GM21367 (cell line): ENCODE data around the gene IMPG2.
A peak's percentile ranks its signal among the peaks of the same experiment; 100 is the strongest.

ENCODE experiments used
- ATAC-seq: cut with Tn5 transposase; IDR thresholded peaks from one replicate; pipeline ENCODE4 v1.9.1; 2021; ENCODE audit not compliant: unreplicated experiment

Gene IMPG2

DNA sequence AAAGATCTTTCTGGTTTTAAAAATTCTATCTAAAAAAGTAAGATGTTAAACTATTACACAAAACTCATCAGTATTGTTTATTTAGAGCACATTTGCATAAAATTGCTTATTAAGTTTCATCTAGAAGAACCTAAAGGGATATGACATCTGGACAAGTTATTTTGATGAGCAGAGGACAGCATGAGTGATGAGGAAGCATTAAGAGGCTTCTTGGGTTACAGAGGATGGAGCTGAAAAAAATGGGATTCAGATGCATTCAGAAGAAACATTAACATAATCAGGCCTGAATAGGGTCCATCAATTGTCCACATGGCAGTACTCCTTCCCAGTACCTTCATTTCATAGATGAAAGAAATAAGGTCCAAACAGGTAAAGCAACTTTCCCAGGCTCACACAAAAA, 41.6 kb downstream of the IMPG2 start:
- ATAC-seq = no peak

DNA sequence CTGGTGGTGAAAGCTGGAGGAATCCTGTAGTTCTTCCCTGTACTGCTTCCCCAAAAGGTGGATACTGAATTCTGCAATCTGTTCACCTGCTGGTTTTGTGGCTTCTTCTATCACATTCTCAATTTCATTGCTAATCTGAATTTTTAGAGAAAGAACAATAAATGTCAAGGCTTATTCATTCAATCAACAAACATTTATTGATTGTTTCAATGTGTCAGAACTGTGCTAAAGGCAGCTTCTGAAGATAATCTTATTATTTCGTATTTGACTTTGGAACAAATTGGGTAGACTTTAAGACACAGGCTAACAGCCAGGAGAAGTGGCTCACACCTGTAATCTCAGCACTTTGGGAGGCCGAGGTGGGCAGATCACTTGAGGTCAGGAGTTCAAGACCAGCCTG, 46.8 kb downstream of the IMPG2 start:
- ATAC-seq = no peak

GRCh38 chr3:101273156-101273555, 47.2 kb downstream of the IMPG2 start:
- no peak for ATAC-seq

DNA sequence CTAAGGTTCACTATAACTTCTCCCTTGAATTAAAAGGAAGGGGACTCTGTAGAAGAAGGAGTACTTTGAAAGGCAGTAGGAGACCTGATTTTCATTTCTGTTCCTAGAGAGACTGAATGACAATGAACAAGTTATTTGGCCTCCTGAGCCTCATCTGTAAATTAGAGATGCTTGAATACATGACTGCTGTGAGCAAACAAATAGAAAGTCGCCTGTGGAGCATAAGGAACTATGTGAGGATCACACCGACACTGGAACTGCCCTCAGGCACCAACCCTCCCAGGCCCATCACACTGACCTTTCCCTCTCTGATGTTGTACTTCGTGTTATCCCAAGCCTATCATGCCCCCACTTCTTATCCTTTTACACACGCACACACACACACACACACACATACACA, 48.6 kb downstream of the IMPG2 start:
- ATAC-seq = no peak

DNA sequence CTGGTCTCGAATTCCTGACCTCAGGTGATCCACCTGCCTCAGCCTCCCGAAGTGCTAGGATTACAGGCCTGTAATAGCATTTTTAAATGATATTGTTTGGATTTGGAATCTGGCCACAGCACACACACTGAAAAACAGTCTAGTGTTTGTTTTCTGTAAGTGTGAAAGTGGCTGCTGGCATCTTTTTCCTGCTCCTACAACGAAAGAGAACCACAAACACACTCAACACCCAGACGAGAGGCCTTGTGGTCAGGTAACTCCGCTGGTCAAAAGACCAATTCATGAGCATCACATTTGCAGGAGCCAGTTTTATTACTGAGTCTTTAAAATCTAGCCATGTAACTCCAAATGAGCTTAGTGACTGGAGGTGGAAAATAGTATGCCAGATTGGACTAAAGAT, 50.2 kb downstream of the IMPG2 start:
- ATAC-seq = no peak

DNA sequence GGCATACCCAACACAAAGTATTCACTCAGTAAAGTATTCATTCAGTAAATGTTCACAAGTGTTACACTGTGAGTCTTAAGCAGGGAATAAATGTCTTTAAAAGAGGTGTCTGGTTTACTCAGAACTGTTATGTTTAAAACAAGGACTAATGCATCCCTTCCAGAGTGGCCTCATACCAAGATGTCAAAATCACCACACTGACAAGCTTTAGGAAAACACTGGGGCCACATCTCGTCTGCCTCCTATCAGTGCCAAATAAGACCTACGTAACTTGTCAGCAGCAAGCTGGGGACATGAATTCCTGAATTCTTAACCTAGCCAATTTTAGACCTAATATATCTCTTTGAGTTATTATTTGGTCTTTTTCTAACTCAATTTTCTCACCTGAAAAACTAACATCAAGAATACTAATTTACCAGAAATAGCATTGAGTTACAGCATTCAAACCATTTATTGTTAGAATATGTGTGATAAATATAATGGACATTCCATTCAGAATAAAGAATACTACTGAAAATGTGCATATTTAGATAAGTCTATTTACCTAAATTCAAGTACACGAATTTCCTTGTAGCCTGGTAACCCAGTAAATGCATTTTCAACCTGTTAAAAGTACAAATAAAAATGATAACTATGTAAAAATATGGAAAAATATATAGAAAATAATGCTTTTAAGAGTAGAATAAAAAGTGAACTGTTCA, 51.3 kb downstream of the IMPG2 start:
- ATAC-seq = no peak

- ATAC-seq = no peak
Observed at GRCh38 chr3:101268141-101268540, 52.2 kb downstream of the IMPG2 start.

DNA sequence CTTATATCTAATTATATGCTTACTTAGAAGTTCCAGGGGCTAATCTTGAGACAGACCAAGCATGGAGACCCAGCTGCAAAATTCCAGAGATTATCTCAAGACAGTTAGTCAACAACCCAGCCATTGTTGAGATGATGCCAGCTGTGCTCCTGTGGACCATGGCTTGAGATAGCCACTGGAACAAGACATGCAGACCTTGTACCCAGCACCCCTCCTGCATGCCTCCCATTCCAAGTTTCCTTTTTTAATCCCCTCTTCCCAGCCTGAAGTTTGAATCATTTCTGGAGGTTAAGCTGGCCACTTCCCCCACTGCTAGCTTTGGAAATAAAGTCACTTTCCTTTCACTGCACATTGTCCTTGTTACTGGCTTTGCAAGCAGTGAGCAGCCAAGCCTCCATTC, 53.8 kb downstream of the IMPG2 start:
- ATAC-seq = no peak

DNA sequence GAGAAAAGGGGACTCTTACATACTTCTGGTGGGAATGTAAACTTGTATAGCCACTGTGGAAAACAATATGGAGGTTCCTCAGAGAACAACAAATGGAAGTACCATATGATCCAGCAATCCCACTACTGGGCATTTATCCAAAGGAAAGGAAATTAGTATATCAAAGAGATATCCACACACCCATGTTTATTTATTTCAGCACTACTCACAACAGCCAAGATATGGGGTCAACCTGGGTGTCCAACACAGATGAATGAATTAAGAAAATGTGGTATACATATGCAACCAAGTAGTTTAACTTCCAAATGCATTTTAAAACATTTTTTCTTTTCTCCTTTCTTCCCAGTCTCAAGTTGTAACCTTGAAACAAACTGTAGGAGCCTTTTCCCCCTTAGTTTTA, 54.3 kb downstream of the IMPG2 start:
- no peak for ATAC-seq

GRCh38 chr3:101262393-101263240, 57.8 kb downstream of the IMPG2 start:
- ATAC-seq = peak; percentile 69

GRCh38 chr3:101261506-101261905, 58.9 kb downstream of the IMPG2 start:
- ATAC-seq = no peak

DNA sequence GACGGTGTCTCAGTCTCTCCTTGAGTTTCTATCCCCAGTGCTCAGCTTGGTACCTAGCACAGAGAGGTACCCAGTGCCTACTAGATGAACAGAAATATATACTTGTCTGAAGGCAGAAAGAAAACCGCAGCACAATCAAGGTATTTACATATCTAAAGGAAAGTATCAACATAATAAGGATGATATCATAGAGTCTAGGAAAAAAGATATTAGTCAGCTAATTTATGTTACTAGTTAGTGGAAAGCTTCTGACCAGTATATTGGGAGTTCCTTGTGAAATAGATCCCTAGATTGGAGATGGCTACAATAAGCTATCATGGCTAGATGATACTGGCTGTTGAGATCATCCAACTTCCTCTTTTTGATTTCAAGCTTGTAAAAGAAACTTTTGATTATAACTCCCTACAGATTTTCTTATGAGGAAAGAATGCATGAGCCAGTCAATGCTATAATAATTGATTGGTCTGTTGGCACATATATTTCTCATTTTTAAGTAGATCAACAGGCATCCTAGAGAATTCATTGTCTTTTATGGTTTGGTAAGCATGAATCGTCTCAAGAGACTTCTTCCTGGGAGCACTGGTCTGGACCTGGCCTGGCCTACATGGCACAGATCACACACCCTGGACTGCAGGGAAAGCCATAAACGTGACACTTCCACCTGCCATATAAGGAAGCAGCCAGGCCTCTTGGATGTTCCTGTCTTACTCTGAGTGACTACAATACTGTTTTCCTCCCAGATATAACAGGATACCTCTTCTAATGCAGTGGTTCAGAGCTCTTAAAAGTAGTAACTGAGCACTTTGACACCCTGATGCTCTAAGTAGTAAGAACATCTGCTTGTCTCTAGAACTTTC, 60.7 kb downstream of the IMPG2 start:
- ATAC-seq = no peak

DNA sequence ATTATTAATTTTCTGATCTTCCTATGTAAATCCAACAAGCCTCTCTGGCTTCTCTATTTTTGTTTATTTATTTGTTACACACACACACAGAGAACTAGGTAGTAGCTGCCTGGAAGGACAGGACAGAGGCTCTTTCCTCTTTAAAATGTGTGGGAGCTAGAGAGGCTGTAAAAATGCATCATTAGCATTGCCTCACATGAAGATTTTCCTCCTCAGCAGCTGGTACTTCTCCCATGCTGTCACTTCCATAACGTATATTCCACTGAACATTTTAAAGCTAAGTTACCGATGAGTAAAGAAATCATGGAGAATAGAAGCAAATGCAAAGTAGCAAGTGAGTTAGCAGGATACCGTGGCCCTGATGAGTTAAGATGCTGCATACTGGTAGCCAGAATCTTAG, 63.9 kb downstream of the IMPG2 start:
- ATAC-seq = no peak

DNA sequence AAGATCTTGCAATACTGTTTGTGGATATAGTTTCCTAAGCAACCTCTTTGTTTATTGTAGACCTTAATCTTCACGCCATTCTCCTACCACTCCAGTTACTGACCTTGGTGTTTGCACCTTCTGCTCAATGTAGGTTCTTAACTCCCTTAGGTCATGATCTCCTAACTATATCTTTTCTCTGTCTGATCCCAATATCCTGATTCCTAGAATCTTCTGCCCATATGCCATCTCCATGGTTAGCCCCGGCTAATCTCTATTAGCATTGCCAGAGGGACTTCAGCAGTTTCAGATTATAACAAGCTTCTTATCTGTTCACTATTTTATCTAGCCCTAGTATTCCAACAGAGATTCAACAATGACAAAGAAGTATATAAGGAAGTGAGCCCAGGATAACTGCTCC, 64.9 kb downstream of the IMPG2 start:
- no peak for ATAC-seq

- ATAC-seq = no peak
Observed at GRCh38 chr3:101253396-101253795, 67.0 kb downstream of the IMPG2 start.

- no peak for ATAC-seq
Observed at GRCh38 chr3:101252945-101253344, 67.4 kb downstream of the IMPG2 start.

DNA sequence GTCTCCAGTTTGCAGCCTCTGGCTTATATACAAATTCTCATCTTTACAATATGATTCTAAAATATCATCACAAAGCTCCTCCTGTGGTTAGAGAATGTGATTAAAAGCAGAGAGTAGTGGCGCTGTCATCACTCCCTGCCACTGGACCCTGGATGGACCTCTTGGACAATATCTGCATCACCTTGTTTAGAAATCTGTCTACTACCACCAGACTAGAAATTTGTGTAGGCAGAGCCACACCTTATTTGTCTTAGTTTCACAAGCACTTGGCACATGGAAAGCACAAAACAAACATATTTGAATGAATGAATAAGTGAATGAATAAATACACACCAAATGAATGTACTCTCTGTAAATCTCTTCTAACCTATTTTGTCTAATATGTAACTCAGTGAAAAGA, 68.1 kb downstream of the IMPG2 start:
- no peak for ATAC-seq

DNA sequence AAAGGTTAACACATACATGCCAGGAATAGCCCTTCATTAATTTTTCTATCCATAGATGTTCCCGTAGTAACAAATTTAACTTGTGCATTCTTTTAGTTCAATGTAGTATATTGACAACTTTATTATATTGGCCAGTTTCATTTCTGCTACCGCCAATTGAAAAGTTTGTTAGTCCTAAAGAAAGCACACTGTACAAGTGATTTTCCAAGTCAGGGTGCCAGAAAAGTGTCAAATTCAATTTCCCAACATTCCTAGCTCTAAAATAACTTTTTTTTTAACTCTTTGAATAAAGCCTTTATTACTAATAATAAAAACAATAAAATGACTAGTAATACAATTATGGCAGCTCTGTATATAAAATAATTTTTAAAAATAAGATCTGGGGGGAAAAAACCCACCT, 68.9 kb downstream of the IMPG2 start:
- no peak for ATAC-seq

DNA sequence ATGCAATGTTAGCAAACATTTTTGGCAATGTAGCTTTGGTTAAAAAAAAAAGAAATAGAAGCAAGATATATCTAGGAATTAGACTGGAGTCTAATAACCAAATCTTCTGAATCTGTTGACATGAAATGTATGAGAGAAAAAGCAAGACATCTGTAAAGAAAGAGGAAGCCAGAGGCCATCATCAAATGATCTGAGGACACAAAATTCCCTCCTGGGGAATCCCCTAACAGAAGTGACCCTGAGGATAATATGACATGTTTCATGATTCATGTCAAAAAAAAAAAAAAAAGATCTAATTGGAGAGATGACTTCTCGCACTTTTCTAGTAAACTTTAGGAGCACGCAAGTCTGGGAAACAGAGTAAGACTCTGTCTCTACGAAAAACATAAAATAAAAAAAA, 70.9 kb downstream of the IMPG2 start:
- no peak for ATAC-seq

DNA sequence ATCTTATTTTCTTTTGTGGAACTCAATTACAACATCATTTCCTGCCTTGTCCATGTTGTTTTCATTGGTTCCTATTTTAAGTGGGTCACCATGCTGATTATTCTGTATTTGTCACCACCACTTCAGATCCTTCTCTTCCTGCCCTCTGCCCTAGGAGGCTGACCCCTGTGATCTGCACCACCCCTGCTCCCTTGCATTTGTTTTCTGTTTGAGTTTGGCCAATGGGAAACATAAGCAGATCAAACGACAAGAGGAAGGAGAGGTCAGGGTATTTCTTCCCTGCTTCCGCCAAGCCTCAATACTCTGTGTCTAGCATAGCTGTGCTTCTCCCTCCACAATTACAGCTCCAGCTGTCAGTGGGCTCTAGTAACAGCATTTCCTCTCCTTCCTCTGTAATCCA, 71.6 kb downstream of the IMPG2 start:
- ATAC-seq = no peak

DNA sequence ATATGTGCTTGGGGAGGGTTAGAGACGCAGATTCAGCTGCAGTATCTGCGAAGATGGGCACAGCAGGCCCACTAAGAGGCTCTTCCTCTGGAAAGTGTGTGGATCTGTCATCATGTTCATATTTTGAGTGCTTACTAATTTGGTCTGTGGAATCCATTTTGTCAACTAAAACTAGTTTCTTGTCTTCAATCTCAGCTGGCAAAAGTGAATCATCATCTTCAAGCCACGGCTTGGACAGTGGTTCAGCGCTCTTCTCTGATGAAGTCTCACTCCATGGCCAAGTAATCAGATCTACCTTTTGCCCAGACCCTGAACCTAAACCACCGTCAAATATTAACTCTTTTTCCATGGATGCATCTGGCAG, 76.2 kb downstream of the IMPG2 start:
- ATAC-seq = no peak
